K562 (cell line): ENCODE measurements around the gene XPOT. TPM values are rescaled to one million over a fixed set of nuclear protein-coding genes. Genes with fewer than 3 reads are reported as not detected.
A peak's percentile ranks its signal among the peaks of the same experiment; 100 is the strongest.

Experiments
- CBFA2T3 ChIP-seq: fragments of 450-650 bp; IDR thresholded peaks from 2 replicates; pipeline ENCODE4 v1.6.1; 2017
- CCNT2 ChIP-seq: IDR thresholded peaks from 2 replicates; pipeline ENCODE4 v1.6.1; 2011; ENCODE audit warnings: borderline replicate concordance, low read depth, mild to moderate bottlenecking, moderate library complexity, mixed read lengths, low read length; ENCODE audit not compliant: insufficient read length; ENCODE audit errors: extremely low read depth
- EP300 ChIP-seq: IDR thresholded peaks from 2 replicates; pipeline ENCODE4 v1.6.1; 2012; ENCODE audit warnings: low read length, improper control_type of control experiment
- ETV1 ChIP-seq: fragments of 450-650 bp; conservative IDR thresholded peaks from 2 replicates; pipeline ENCODE4 v1.6.1; 2016; ENCODE audit warnings: missing genetic modification characterization, control low read depth, low read depth, missing compliant biosample characterization
- GMEB1 ChIP-seq: fragments of 250-450 bp; sonication (Bioruptor Pico); IDR thresholded peaks from 2 replicates; pipeline ENCODE4 v1.4.0; 2020; ENCODE audit warnings: mild to moderate bottlenecking
- HOMEZ ChIP-seq: fragments of 250-450 bp; sonication (Bioruptor Pico); IDR thresholded peaks from 2 replicates; pipeline ENCODE4 v1.4.0; 2020; ENCODE audit warnings: mild to moderate bottlenecking, moderate library complexity
- IRF2 ChIP-seq: sonication (generic); formaldehyde crosslinking; IDR thresholded peaks from 2 replicates; pipeline ENCODE4 v1.8.1; 2022; ENCODE audit warnings: mild to moderate bottlenecking, missing genetic modification reagents
- L3MBTL2 ChIP-seq: fragments of 450-650 bp; IDR thresholded peaks from 2 replicates; pipeline ENCODE4 v1.6.1; 2016; ENCODE audit warnings: mild to moderate bottlenecking, moderate library complexity
- MTA3 ChIP-seq: fragments of 450-650 bp; formaldehyde crosslinking; IDR thresholded peaks from 2 replicates; pipeline ENCODE4 v1.6.1; 2017; ENCODE audit warnings: mild to moderate bottlenecking, borderline replicate concordance
- NCOA2 ChIP-seq, 2 experiments: fragments of 450-650 bp; IDR thresholded peaks; 2 replicates each; pipeline ENCODE4 v1.6.1; 2018; ENCODE audit warnings: mild to moderate bottlenecking in 2 of 2, moderate library complexity in 1 of 2; ENCODE audit not compliant: partially characterized antibody in 2 of 2
- PHTF2 ChIP-seq: fragments of 250-450 bp; sonication (Bioruptor Pico); IDR thresholded peaks from 2 replicates; pipeline ENCODE4 v1.5.0; 2021; ENCODE audit warnings: mild to moderate bottlenecking
- RBBP5 ChIP-seq: fragments of 200-600 bp; sonication (generic); IDR thresholded peaks from 2 replicates; pipeline ENCODE4 v1.6.1; 2012; ENCODE audit warnings: borderline replicate concordance, mild to moderate bottlenecking, low read length, control low read depth, inconsistent platforms; ENCODE audit not compliant: insufficient read depth, poor library complexity, severe bottlenecking
- RBM25 ChIP-seq: fragments of 200-400 bp; formaldehyde crosslinking; IDR thresholded peaks from 2 replicates; pipeline ENCODE4 v1.6.1; 2018; ENCODE audit warnings: low read length, low read depth, moderate library complexity; ENCODE audit not compliant: severe bottlenecking
- ZBTB8A ChIP-seq: fragments of 450-650 bp; IDR thresholded peaks from 2 replicates; pipeline ENCODE4 v1.6.1; 2018; ENCODE audit warnings: mild to moderate bottlenecking, moderate library complexity; ENCODE audit not compliant: partially characterized antibody
- ZFP1 ChIP-seq: fragments of 450-650 bp; formaldehyde crosslinking; IDR thresholded peaks from 2 replicates; pipeline ENCODE4 v1.4.0; 2020; ENCODE audit warnings: mild to moderate bottlenecking, mixed read lengths
- ZNF444 ChIP-seq: fragments of 250-450 bp; sonication (Bioruptor Pico); IDR thresholded peaks from 2 replicates; pipeline ENCODE4 v1.4.0; 2020; ENCODE audit warnings: mild to moderate bottlenecking, moderate library complexity
- polyA plus RNA-seq, 8 experiments: library from polyadenylated mRNA; depleted of rRNA in 4 of 8; stranded (reverse) in 5 of 8; unstranded in 3 of 8; fragments of >200 nt; fragmentation: Nextera tagmentation in 2 of 8; fragmentation: Illumina TruSeq in 1 of 8; extraction: Ambion mirVana in 2 of 8; extraction: Trizol in 1 of 8; gene quantifications; 2 replicates each; pipeline versions ENCODE4 v1.2.1 to v1.2.3, GENCODE V29; 2011 to 2014; ENCODE audit warnings: inconsistent platforms in 1 of 8, missing spikeins in 1 of 8
- total RNA-seq, 7 experiments: library from RNA; depleted of rRNA in 6 of 7; stranded (reverse); fragments of >200 nt in 6 of 7; fragmentation: Illumina TruSeq in 2 of 7; extraction: Trizol in 2 of 7; gene quantifications; 2 replicates each; pipeline versions ENCODE4 v1.2.1 to v1.2.3, GENCODE V29; 2011 to 2021; ENCODE audit warnings: low replicate concordance in 1 of 7
- TF ChIP-seq, protein P1 (sequence below): fragments of 250-450 bp; sonication (Bioruptor Pico); IDR thresholded peaks from 2 replicates; pipeline ENCODE4 v1.4.0; 2020; ENCODE audit warnings: borderline replicate concordance
- TF ChIP-seq, protein P2 (sequence below): fragments of 250-450 bp; sonication (Bioruptor Pico); IDR thresholded peaks from 2 replicates; pipeline ENCODE4 v1.5.0; 2021
- TF ChIP-seq, protein P3 (sequence below): fragments of 250-450 bp; sonication (Bioruptor Pico); IDR thresholded peaks from 2 replicates; pipeline ENCODE4 v1.5.0; 2020; ENCODE audit warnings: mild to moderate bottlenecking, borderline replicate concordance

Gene XPOT
- total and polyA plus RNA-seq, 9 of the 15 experiments (the other 6 are each of a cell fraction or from before 2014, with no cell fraction given) = 26.2 to 192 (median 102) TPM

DNA sequence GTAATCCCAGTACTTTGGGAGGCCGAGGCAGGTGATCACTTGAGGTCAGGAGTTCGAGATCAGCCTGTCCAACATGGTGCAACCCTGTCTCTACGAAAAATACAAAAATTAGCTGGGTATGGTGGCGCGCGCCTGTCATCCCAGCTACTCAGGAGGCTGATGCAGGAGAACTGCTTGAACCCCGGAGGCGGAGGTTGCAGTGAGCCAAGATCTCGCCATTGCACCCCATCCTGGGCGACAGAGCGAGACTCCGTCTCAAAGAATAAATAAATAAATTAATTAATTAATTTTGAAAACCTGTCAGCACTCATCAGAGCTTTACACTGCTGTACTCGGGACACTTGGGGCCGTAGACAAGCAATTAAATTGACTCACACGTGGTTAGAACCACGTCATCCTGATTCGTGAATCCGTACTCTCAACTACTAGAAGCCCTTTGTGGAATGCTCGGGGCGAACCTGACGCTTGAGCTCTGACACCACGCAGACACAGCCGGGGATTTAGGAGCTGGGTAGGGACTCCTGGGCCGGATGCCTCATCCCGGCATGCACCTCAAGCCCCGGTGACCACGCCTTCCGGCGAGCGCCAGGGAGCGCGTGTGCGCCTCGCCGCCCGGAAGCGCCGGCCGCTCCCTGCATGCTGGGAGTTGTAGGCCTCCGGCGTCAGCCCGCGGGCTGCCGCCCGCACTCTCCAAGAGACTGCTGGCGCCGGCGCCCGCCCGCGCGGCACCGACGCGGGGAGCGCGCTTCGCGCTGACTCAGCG lies at the start of gene XPOT (continued):
- peak; percentile 98 for TF ChIP-seq GMEB1 (CRISPR knock-in tag)
- no peak for TF ChIP-seq NCOA2 (IDR thresholded peaks at IDR 0.05; ENCODE audit: partially characterized antibody in 2 of 2)
- TF ChIP-seq, protein P1, sequence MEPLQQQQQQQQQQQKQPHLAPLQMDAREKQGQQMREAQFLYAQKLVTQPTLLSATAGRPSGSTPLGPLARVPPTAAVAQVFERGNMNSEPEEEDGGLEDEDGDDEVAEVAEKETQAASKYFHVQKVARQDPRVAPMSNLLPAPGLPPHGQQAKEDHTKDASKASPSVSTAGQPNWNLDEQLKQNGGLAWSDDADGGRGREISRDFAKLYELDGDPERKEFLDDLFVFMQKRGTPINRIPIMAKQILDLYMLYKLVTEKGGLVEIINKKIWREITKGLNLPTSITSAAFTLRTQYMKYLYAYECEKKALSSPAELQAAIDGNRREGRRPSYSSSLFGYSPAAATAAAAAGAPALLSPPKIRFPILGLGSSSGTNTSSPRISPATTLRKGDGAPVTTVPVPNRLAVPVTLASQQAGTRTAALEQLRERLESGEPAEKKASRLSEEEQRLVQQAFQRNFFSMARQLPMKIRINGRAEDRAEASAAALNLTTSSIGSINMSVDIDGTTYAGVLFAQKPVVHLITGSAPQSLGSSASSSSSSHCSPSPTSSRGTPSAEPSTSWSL = no peak
- TF ChIP-seq L3MBTL2 = peak; percentile 73; the same call in 1 of the 2 replicates
- TF ChIP-seq PHTF2 = no peak
- no peak; the same call in 1 of the 2 replicates for TF ChIP-seq MTA3
- TF ChIP-seq IRF2 (CRISPR knock-in tag) = no peak
- TF ChIP-seq ZNF444 (CRISPR knock-in tag) = no peak
- no peak for TF ChIP-seq ZFP1
- TF ChIP-seq, protein P2, sequence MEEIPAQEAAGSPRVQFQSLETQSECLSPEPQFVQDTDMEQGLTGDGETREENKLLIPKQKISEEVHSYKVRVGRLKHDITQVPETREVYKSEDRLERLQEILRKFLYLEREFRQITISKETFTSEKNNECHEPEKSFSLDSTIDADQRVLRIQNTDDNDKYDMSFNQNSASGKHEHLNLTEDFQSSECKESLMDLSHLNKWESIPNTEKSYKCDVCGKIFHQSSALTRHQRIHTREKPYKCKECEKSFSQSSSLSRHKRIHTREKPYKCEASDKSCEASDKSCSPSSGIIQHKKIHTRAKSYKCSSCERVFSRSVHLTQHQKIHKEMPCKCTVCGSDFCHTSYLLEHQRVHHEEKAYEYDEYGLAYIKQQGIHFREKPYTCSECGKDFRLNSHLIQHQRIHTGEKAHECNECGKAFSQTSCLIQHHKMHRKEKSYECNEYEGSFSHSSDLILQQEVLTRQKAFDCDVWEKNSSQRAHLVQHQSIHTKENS (CRISPR knock-in tag) = no peak
- no peak for TF ChIP-seq RBM25
- peak; percentile 3 for TF ChIP-seq RBBP5
- no peak for TF ChIP-seq ZBTB8A
- peak; percentile 78 for TF ChIP-seq CCNT2
- TF ChIP-seq, protein P3, sequence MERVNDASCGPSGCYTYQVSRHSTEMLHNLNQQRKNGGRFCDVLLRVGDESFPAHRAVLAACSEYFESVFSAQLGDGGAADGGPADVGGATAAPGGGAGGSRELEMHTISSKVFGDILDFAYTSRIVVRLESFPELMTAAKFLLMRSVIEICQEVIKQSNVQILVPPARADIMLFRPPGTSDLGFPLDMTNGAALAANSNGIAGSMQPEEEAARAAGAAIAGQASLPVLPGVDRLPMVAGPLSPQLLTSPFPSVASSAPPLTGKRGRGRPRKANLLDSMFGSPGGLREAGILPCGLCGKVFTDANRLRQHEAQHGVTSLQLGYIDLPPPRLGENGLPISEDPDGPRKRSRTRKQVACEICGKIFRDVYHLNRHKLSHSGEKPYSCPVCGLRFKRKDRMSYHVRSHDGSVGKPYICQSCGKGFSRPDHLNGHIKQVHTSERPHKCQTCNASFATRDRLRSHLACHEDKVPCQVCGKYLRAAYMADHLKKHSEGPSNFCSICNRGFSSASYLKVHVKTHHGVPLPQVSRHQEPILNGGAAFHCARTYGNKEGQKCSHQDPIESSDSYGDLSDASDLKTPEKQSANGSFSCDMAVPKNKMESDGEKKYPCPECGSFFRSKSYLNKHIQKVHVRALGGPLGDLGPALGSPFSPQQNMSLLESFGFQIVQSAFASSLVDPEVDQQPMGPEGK (CRISPR knock-in tag) = no peak
- TF ChIP-seq ETV1 (tag) = peak; percentile 88; the same call in 1 of the 2 replicates
- TF ChIP-seq EP300 = no peak
- no peak for TF ChIP-seq HOMEZ
- no peak for TF ChIP-seq CBFA2T3
